ENCODE measurements around the gene KCNK6. TPM values are rescaled to one million over a fixed set of nuclear protein-coding genes. Genes with fewer than 3 reads are reported as not detected.

KCNK6 gene
- total and polyA plus RNA-seq, 2 of the 8 experiments (the other 6 are each of a cell fraction or from before 2014, with no cell fraction given): 10.6 to 13.3 TPM

- H3K23ac ChIP-seq (ENCODE audit: insufficient read length): no peak overlapping the region
- no peak overlapping the region for H3K14ac ChIP-seq (ENCODE audit: insufficient read length)
- H3K79me2 ChIP-seq (ENCODE audit: control insufficient read depth in 1 of 2, insufficient read depth in 2 of 2, low read length in 2 of 2): no peaks in the 10 kb centered on the region
- no peak overlapping the region for H2BK5ac ChIP-seq (ENCODE audit: low read depth, low read length)
- no peak overlapping the region for H2BK120ac ChIP-seq (replicated peaks; ENCODE audit: low read depth, low read length)
- no peak overlapping the region for H2AK5ac ChIP-seq (ENCODE audit: low read depth, low read length)
- H3K4me1 ChIP-seq (replicated peaks in 1 of 4; ENCODE audit: control insufficient read depth in 3 of 4, insufficient read depth in 4 of 4, low read length in 3 of 4): peaks cover 0 to 4% (median 2%) of the 10 kb centered on the region in 4 experiments; a peak in 3 of 7 replicates
- H3K4me2 ChIP-seq (ENCODE audit: insufficient read depth in 1 of 2, low read depth in 2 of 2, low read length in 2 of 2): no peak overlapping the region
- no peak overlapping the region for H3K27ac ChIP-seq (ENCODE audit: low read depth, low read length)
- peaks cover 0 to 2% of the 10 kb centered on the region in 2 experiments for H4K20me1 ChIP-seq (replicated peaks in 1 of 2; ENCODE audit: control insufficient read depth in 1 of 2, insufficient read depth in 2 of 2, low read length in 2 of 2)
- H3K9ac ChIP-seq (replicated peaks in 1 of 4; ENCODE audit: extremely low read depth in 1 of 4, low read depth in 3 of 4, low read length in 3 of 4): no peak overlapping the region
- ChIA-PET POLR2A (ENCODE audit: partially characterized antibody) (no interaction called here), CTCF (ENCODE audit: partially characterized antibody) (no interaction called here)
- H3K23me2 ChIP-seq (ENCODE audit: low read depth, low read length): 0 out of 2 replicates have a peak, but pooled peaks cover 2% of the 10 kb centered on the region
- H3K36me3 ChIP-seq (ENCODE audit: control insufficient read depth in 2 of 4, insufficient read depth in 4 of 4, low read length in 3 of 4): no peaks in the 10 kb centered on the region
- no peak overlapping the region for H4K5ac ChIP-seq (ENCODE audit: insufficient read length, low read depth, low read length)
- peaks cover 4 to 20% (median 15%) of the 10 kb centered on the region in 4 experiments for H3K27me3 ChIP-seq (replicated peaks in 1 of 4; ENCODE audit: control insufficient read depth in 3 of 4, extremely low read depth in 1 of 4, insufficient read depth in 3 of 4, low read length in 3 of 4)
- TF ChIP-seq CHD2 (IDR thresholded peaks at IDR 0.05; ENCODE audit: low read length) (no peak), KDM1A (IDR thresholded peaks at IDR 0.05; ENCODE audit: borderline replicate concordance, low read length) (peak; percentile 38; the same call in 1 of the 2 replicates), MAFK (IDR thresholded peaks at IDR 0.05; ENCODE audit: low read depth, low read length) (no peak), SIRT6 (IDR thresholded peaks at IDR 0.05; ENCODE audit: low read length) (no peak), KDM5A (IDR thresholded peaks at IDR 0.05; ENCODE audit: low read length) (no peak)
- H2AFZ ChIP-seq (ENCODE audit: low read length): no peak overlapping the region
- H3K79me1 ChIP-seq (ENCODE audit: low read depth, low read length): no peaks in the 10 kb centered on the region
- H2BK15ac ChIP-seq (ENCODE audit: low read length): no peak overlapping the region
- FAIRE-seq (no peak), DNase-seq (ENCODE audit: low read depth in 1 of 2, low spot score in 2 of 2) (no peak)
- no peak overlapping the region for H3K4ac ChIP-seq (replicated peaks; ENCODE audit: insufficient read length, low read depth, low read length)
- peak overlapping the region; percentile 71; the same call in 1 of the 2 replicates for H2BK12ac ChIP-seq (ENCODE audit: low read depth, low read length)
- H4K91ac ChIP-seq (replicated peaks; ENCODE audit: insufficient read length, low read length): no peak overlapping the region
- no peak overlapping the region for H2BK20ac ChIP-seq (ENCODE audit: low read length)
- no peak overlapping the region for H3K56ac ChIP-seq (replicated peaks; ENCODE audit: insufficient read length, low read depth, low read length)
- WGBS, 2 experiments (ENCODE audit: extremely low coverage in 1 of 2, insufficient coverage in 1 of 2, insufficient read length in 1 of 2, insufficient replicate concordance in 2 of 2, low coverage in 1 of 2, low lambda C conversion rate in 2 of 2, missing lambda C conversion rate in 1 of 2): 87% methylated on average over 15 of the region's 16 CpGs; no CpG with 5 or more reads in 1 of the 2 experiments
- no peaks in the 10 kb centered on the region for H3K9me3 ChIP-seq (ENCODE audit: insufficient read depth in 2 of 2, low read depth in 1 of 2, low read length in 1 of 2)
- H3K18ac ChIP-seq (ENCODE audit: extremely low read depth, low read length): no peak overlapping the region
- no peak overlapping the region for H4K8ac ChIP-seq (ENCODE audit: extremely low read depth, insufficient read depth, low read length)
- no peak overlapping the region for H3K4me3 ChIP-seq (ENCODE audit: extremely low read depth in 1 of 4, insufficient read depth in 2 of 4, low read depth in 3 of 4, low read length in 4 of 4)
Measured at GRCh38 chr19:38355728-38356725, 36.4 kb downstream of the KCNK6 start.

All from H1 (cell line).